Measurements from ENCODE around the gene FARS2.

Gene FARS2

GRCh38 chr6:5623769-5624168 is 362.5 kb downstream of the FARS2 start:
- DNase-seq = no peak
- TF ChIP-seq POLR2A (IDR thresholded peaks at IDR 0.05; ENCODE audit: low read length) = no peak
- TF ChIP-seq GATA1 (IDR thresholded peaks at IDR 0.05; ENCODE audit: low read depth, low read length) = no peak

- TF ChIP-seq POLR2A (IDR thresholded peaks at IDR 0.05; ENCODE audit: low read length) (no peak), GATA1 (IDR thresholded peaks at IDR 0.05; ENCODE audit: low read depth, low read length) (no peak)
- no peak for DNase-seq
Observed at GRCh38 chr6:5624256-5624655, 362.9 kb downstream of the FARS2 start.

GRCh38 chr6:5626727-5627426 is 365.6 kb downstream of the FARS2 start:
- TF ChIP-seq POLR2A (IDR thresholded peaks at IDR 0.05; ENCODE audit: low read length) (no peak), GATA1 (IDR thresholded peaks at IDR 0.05; ENCODE audit: low read depth, low read length) (no peak)
- DNase-seq = no peak

GRCh38 chr6:5630636-5631035 is 369.3 kb downstream of the FARS2 start:
- TF ChIP-seq POLR2A (IDR thresholded peaks at IDR 0.05; ENCODE audit: low read length) (no peak), GATA1 (IDR thresholded peaks at IDR 0.05; ENCODE audit: low read depth, low read length) (no peak)
- no peak for DNase-seq

- TF ChIP-seq POLR2A (IDR thresholded peaks at IDR 0.05; ENCODE audit: low read length) (no peak), GATA1 (IDR thresholded peaks at IDR 0.05; ENCODE audit: low read depth, low read length) (no peak)
- no peak for DNase-seq
Observed at GRCh38 chr6:5632348-5632935, 371.1 kb downstream of the FARS2 start.

- TF ChIP-seq GATA1 (IDR thresholded peaks at IDR 0.05; ENCODE audit: low read depth, low read length) (no peak), POLR2A (IDR thresholded peaks at IDR 0.05; ENCODE audit: low read length) (no peak)
Observed at GRCh38 chr6:5634525-5634924, 373.2 kb downstream of the FARS2 start.

GRCh38 chr6:5636210-5637030 is 375.1 kb downstream of the FARS2 start:
- DNase-seq = no peak
- TF ChIP-seq POLR2A (IDR thresholded peaks at IDR 0.05; ENCODE audit: low read length) (no peak), GATA1 (IDR thresholded peaks at IDR 0.05; ENCODE audit: low read depth, low read length) (no peak)

More at GRCh38 chr6:5634525-5634924, 373.2 kb downstream of the FARS2 start:
- DNase-seq = no peak

- DNase-seq = no peak
- TF ChIP-seq POLR2A (IDR thresholded peaks at IDR 0.05; ENCODE audit: low read length) (no peak), GATA1 (IDR thresholded peaks at IDR 0.05; ENCODE audit: low read depth, low read length) (no peak)
Observed at GRCh38 chr6:5637714-5638113, 376.4 kb downstream of the FARS2 start.

GRCh38 chr6:5638666-5639065 is 377.4 kb downstream of the FARS2 start:
- no peak for TF ChIP-seq POLR2A (IDR thresholded peaks at IDR 0.05; ENCODE audit: low read length)
- DNase-seq = no peak

GRCh38 chr6:5639193-5639592 is 377.9 kb downstream of the FARS2 start:
- TF ChIP-seq GATA1 (IDR thresholded peaks at IDR 0.05; ENCODE audit: low read depth, low read length) (no peak), POLR2A (IDR thresholded peaks at IDR 0.05; ENCODE audit: low read length) (no peak)
- no peak for DNase-seq

GRCh38 chr6:5640614-5641013 is 379.3 kb downstream of the FARS2 start:
- no peak for TF ChIP-seq GATA1 (IDR thresholded peaks at IDR 0.05; ENCODE audit: low read depth, low read length)
- TF ChIP-seq POLR2A (IDR thresholded peaks at IDR 0.05; ENCODE audit: low read length) = no peak

GRCh38 chr6:5644523-5645185 is 383.3 kb downstream of the FARS2 start:
- no peak for TF ChIP-seq POLR2A (IDR thresholded peaks at IDR 0.05; ENCODE audit: low read length)
- TF ChIP-seq GATA1 (IDR thresholded peaks at IDR 0.05; ENCODE audit: low read depth, low read length) = no peak
- no peak for DNase-seq

More at GRCh38 chr6:5640614-5641013, 379.3 kb downstream of the FARS2 start:
- no peak for DNase-seq

- peak; percentile 20 for TF ChIP-seq GATA1 (IDR thresholded peaks at IDR 0.05; ENCODE audit: low read depth, low read length)
- TF ChIP-seq POLR2A (IDR thresholded peaks at IDR 0.05; ENCODE audit: low read length) = no peak
- DNase-seq = peak; percentile 17 to 63
Observed at GRCh38 chr6:5645328-5646290, 384.3 kb downstream of the FARS2 start.
